ENCODE results near the gene CRTC1. TPM values are rescaled to one million over a fixed set of nuclear protein-coding genes. Genes with fewer than 3 reads are reported as not detected.
"Not testable (repeated sequence)": the region's sequence is repeated elsewhere in the genome, so short reads cannot be mapped to it uniquely, and the experiment has no call there.

The CRTC1 gene
- polyA plus RNA-seq, 4 donors = 16.6 to 23.1 (median 18.9) TPM

GRCh38 chr19:18719541-18719940, 36.1 kb downstream of the CRTC1 start:
- no peak for DNase-seq (ENCODE audit: low read depth in 4 of 4, low spot score in 3 of 4)

DNA sequence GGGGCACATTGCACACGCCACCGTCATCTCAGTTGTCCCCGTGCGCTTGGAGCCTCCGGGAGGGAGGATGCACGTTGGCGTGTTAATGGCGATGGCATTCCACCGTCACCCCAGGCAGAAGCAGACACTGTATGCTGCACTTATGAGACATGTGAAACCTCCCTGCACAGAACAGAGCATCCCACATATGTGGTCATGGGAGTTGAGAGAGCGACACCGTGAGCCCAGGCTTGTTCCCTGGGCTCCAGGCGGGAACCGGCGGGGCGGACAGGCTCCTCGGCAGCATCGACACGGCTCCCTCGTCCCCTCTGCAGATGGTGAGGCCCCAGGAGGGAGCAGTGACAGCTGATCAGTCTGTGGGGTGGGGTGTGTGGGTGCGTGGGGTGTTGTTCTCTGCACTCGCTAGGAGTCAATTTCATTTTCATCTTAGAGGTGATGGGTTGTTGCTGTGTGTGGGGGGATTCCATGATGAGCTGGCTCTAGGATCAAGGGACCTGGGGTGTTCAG, 40.4 kb downstream of the CRTC1 start:
- DNase-seq (ENCODE audit: low read depth in 4 of 4, low spot score in 3 of 4) = no peak

- DNase-seq (ENCODE audit: low read depth in 4 of 4, low spot score in 3 of 4) = no peak
Measured at GRCh38 chr19:18725841-18726770, 42.6 kb downstream of the CRTC1 start.

DNA sequence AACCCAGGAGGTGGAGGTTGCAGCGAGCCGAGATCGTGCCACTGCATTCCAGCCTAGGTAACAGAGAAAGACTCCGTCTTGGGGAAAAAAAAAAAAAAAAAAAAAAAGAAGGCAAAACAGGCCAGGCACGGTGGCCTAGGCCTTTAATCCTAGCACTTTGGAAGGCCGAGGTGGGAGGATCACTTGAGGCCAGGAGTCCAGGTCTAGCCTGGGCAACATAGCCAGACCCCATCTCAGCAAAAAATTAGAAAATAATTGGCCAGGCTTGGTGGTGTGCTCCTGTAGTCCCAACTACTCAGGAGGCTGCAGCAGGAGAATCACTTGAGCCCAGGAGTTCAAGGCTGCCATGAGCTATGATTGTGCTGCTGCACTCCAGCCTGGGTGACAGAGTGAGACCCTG, 43.4 kb downstream of the CRTC1 start:
- no peak for DNase-seq (ENCODE audit: low read depth in 4 of 4, low spot score in 3 of 4)

- not testable (repeated sequence) for DNase-seq (ENCODE audit: low read depth in 4 of 4, low spot score in 3 of 4)
Measured at GRCh38 chr19:18727602-18728001, 44.1 kb downstream of the CRTC1 start.

- DNase-seq (ENCODE audit: low read depth in 4 of 4, low spot score in 3 of 4) = no peak
Measured at GRCh38 chr19:18729933-18730530, 46.6 kb downstream of the CRTC1 start.

GRCh38 chr19:18730885-18731513, 47.5 kb downstream of the CRTC1 start:
- DNase-seq (ENCODE audit: low read depth in 4 of 4, low spot score in 3 of 4) = no peak

DNA sequence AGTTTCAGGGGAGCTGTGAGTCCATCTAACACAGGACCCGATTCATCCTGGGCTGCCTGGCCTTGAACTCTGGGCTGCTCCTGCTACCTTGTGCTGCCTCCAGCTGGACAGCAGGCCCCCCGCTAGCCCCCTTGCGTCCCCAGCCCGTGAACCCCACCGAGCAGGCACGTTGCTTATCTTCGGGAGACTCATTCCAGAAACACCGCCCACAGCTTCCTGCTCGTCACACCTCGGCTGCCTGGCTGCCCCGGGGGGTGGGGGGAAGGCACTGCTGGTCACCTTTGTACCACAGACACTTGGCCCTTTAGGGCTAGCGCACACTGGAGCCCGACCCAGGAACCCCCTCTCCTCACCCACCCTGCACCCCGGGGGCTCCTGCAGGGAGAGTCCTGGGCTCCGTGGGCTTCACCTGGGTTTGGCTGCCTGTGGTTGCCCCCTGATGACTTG, 48.1 kb downstream of the CRTC1 start:
- no peak for DNase-seq (ENCODE audit: low read depth in 4 of 4, low spot score in 3 of 4)

GRCh38 chr19:18733196-18733647, 49.7 kb downstream of the CRTC1 start:
- DNase-seq (ENCODE audit: low read depth in 4 of 4, low spot score in 3 of 4) = no peak

DNA sequence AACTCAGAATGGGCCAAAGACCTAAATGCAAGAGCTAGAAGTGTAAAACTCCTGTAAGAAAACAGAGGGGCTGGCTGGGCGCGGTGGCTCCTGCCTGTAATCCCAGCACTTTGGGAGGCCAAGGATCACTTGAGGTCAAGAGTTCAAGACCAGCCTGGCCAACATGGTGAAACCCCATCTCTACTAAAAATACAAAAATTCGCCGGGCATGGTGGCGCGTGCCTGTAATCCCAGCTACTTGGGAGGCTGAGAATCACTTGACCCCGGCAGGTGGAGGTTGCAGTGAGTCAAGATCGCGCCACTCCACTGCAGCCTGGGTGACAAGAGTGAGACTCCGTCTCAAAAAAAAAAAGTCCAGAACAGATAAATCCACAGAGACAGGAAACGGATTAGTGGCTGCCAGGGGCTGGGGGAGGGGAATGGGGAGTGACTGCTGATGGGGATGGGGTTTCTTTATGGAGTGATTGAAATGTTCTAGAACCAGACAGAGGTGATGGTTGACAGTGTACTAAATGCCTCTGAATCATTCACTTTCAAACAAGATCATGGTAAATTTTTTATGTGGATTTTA, 50.4 kb downstream of the CRTC1 start:
- not testable (repeated sequence) for DNase-seq (ENCODE audit: low read depth in 4 of 4, low spot score in 3 of 4)

DNA sequence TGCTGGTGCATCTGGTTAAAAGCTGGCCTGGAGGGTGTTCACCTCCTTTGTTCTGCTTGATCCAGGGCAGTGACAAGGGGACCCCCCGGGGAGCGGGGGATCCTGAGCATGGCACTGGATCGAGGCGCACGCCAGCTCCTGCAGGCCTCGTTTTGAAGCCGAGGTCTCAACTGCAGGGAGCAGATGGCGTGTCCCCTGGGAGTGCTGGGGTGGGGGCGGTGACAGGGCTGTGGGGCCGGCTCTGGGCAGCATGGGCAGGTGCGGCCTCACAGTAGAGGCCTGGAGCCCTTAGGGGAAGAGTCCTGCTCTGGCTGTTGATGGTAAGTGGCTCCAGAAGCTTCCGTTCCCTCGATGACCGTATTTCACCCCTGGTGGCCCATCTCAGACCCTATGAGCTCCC, 51.8 kb downstream of the CRTC1 start:
- no peak for DNase-seq (ENCODE audit: low read depth in 4 of 4, low spot score in 3 of 4)

GRCh38 chr19:18735752-18736151, 52.3 kb downstream of the CRTC1 start:
- no peak for DNase-seq (ENCODE audit: low read depth in 4 of 4, low spot score in 3 of 4)

DNA sequence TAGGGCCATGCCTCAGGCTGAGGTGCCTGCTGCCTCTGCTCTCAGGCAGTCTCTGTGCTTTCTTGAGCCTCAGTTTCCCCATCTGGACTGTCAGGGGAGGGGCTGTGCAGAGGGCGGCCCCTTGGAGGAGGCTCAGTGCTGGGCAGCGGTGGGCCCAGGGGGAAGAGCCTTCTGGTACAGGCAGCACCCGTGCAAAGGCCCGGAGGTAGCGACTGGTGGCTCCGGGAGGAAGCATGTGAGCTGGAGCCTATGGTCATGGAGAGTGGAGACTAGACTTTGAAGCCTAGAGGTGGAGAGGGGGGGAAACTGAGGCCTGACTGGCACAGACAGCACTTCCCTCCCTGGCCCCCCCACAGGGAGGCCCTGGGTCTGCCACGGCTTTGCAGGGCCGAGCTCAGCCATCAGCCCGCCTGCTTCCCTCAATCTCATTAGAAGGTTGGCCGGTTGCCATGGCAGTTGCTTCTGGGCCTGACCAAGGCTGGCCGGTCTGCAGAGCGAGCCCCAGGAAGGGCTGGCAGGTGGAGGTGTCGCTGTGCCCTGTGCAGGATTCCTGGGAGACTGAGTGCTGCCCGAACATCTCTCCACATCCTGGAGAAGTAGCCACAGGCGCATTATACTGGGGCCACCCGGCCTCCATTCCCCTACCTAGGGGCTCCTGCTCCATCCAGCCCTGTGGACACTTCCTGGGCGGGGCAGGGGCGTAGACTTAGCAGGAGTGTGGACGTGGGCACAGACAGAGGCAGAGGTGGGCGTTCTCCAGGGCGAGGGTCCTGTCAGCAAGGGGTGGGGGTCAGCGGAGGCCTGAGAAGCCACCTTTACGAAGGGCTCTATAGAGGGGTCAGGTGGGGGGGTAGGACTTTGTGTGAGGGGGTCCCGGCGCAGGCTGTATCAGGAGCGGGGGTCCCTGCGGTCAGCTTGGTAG, 53.2 kb downstream of the CRTC1 start:
- DNase-seq (ENCODE audit: low read depth in 4 of 4, low spot score in 3 of 4) = no peak

DNA sequence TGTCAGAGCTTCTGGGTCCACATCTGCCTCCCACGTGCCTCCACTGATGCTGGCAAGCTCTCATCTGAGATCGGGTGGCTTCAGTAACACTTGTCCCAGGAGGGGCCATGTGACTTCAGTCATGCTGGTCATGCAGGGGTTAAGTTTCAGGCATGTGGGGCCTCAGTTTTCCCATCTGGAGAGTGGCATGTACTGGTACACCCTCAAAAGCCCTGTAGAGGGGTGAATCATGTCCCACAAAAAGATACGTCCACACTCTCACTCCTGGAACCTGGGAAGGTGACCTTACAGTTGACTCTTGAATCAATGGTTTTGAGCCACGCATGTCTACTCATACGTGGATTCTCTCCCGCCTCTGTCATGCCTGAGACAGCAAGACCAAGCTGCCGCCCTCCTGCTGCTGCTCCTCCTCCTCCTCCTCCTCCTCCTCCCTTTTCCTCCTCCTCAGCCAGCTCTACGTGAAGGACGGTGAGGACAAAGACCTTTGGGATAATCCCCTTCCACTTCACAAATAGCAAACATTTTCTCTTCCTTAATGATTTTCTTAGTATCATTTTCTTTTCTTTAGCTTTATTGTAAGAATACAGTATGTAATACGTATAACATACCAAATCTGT, 54.0 kb downstream of the CRTC1 start:
- DNase-seq (ENCODE audit: low read depth in 4 of 4, low spot score in 3 of 4) = no peak

DNA sequence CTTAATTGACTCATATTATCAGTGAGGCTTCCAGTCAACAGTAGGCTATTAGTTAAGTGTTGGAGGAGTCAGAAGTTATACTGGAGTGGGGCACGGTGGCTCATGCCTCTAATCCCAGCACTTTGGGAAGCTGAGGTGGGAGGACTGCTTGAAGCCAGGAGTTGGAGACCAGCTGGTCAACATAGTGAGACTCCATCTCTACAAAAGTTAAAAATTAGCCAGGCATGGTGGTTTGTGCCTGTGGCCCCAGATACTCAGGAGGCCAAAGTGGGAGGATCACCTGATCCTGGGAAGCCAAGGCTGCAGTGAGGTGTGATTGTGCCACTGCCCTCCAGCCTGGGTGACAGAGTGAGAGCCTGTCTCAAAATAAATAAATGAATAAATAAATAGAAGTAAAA, 54.5 kb downstream of the CRTC1 start:
- DNase-seq (ENCODE audit: low read depth in 4 of 4, low spot score in 3 of 4) = no peak

GRCh38 chr19:18738961-18739690, 55.6 kb downstream of the CRTC1 start:
- DNase-seq (ENCODE audit: low read depth in 4 of 4, low spot score in 3 of 4) = no peak

DNA sequence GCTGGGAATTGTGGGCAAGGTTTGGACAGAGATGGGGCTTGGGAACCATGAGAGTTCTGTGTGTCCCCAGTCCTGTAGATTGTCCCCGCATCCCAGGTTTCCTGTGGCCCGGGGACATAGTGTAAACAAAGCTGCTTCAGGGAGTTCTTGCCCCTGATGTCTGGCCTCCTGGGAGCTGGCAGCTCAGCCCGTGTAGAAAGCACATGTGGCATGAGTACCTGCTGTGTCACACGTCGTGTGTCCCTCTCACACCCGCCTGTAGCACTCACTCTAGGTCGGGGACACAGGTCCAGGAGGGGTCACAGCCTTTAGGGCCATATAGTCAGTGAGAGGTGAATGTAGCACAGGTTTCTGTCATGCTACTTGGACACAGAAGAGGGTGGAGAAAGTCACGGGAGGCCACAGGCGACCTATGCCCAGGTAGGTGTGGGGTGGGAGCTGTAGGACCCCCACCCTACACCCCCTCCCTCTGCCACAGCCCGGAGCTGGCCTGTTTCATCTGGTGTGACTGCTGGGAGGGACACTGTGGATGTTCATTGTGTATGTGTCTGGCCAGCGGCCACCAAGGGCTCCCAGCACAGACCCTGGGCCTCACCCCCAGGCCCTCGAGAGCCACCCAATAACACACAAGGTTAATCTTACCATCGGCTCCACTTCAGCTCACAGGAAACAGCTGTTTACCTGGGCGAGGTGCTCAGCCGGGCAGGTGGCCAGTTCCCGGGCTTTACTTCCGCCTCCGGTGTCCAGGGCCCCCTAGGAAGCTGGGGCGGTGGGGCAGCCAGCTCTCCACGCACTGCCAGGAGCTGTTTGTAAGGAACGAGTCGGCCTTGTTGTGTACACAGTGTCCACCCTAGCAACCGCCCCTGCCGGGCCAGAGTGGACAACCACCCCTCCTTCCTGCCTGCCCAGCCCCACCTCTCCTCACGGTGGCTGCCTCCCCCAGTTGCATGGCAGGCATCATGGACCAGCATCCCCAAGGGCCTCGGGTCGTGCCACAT, 57.9 kb downstream of the CRTC1 start:
- no peak for DNase-seq (ENCODE audit: low read depth in 4 of 4, low spot score in 3 of 4)

All from right renal pelvis (tissue), 4 donors.